Endothelial cell of umbilical vein (primary cell): ENCODE data around the gene OOSP4A. TPM values are rescaled to one million over a fixed set of nuclear protein-coding genes. Genes with fewer than 3 reads are reported as not detected.

Experiments
- BruUV-seq: library from RNA; stranded (reverse); fragments of 400-500 nt; replicated peaks from 2 replicates; lab custom pipeline; 2021; lab: Mats Ljungman, UMichigan
- CTCF ChIA-PET: fragments of 300-600, 350-600 bp; sonication (Branson Sonifier 250); formaldehyde crosslinking; loops from one replicate; lab custom pipeline; 2021; ENCODE audit warnings: antibody characterized with exemption, inconsistent platforms; lab: Charles Lee
- POLR2A ChIA-PET: fragments of 300-600, 350-600 bp; sonication (Branson Sonifier 250); formaldehyde crosslinking; loops from one replicate; lab custom pipeline; 2021; ENCODE audit warnings: antibody characterized with exemption, inconsistent platforms; lab: Charles Lee
- DNase-seq: peaks from one replicate; pipeline ENCODE4 v3.0.0-alpha.2; 2011; ENCODE audit warnings: low read depth, low spot score
- FAIRE-seq: peaks from 2 replicates; lab custom pipeline; 2011; peaks lifted over from hg19 to GRCh38; lab: Jason Lieb, UNC
- H2AFZ ChIP-seq: 2 replicates; pipeline ENCODE4 v1.6.0; 2012; ENCODE audit warnings: low read depth, low read length, control low read depth, inconsistent platforms
- H3K27ac ChIP-seq: 2 replicates; pipeline ENCODE4 v1.5.1; 2011; ENCODE audit warnings: low read depth, mild to moderate bottlenecking, control low read depth, low read length, moderate library complexity; ENCODE audit not compliant: insufficient read depth
- H3K27me3 ChIP-seq, 2 experiments: 2 replicates each; pipeline versions ENCODE4 v1.6.0 to v1.6.1; 2011; ENCODE audit warnings: low read length in 2 of 2, mixed read lengths in 1 of 2; ENCODE audit not compliant: control insufficient read depth in 2 of 2, insufficient read depth in 2 of 2
- H3K36me3 ChIP-seq, 2 experiments: 2 replicates in 1 of 2; 3 replicates in 1 of 2; pipeline ENCODE4 v1.5.1; 2011; ENCODE audit warnings: low read length in 2 of 2, mild to moderate bottlenecking in 1 of 2, moderate library complexity in 1 of 2; ENCODE audit not compliant: control insufficient read depth in 2 of 2, insufficient read depth in 2 of 2; ENCODE audit errors: extremely low read depth in 1 of 2
- H3K4me1 ChIP-seq: 3 replicates; pipeline ENCODE4 v1.5.1; 2011; ENCODE audit warnings: mild to moderate bottlenecking, low read length; ENCODE audit not compliant: control insufficient read depth, insufficient read depth; ENCODE audit errors: extremely low read depth
- H3K4me2 ChIP-seq: 2 replicates; pipeline ENCODE4 v1.6.1; 2011; ENCODE audit warnings: low read length, control low read depth, mixed read lengths; ENCODE audit not compliant: insufficient read depth
- H3K4me3 ChIP-seq, 3 experiments: fragments of 200-600 bp in 1 of 3; sonication (generic), shearing (Covaris generic) in 1 of 3; replicated peaks in 1 of 3; 2 replicates each; pipeline ENCODE4 v1.5.1; 2011 to 2016; ENCODE audit warnings: control low read depth in 3 of 3, low read length in 3 of 3, mild to moderate bottlenecking in 2 of 3, inconsistent platforms in 1 of 3, low read depth in 1 of 3, moderate library complexity in 1 of 3; ENCODE audit not compliant: insufficient read depth in 1 of 3
- H3K79me2 ChIP-seq: 2 replicates; pipeline ENCODE4 v1.6.0; 2012; ENCODE audit warnings: low read length, inconsistent platforms; ENCODE audit not compliant: control insufficient read depth, insufficient read depth
- H3K9ac ChIP-seq: replicated peaks from 2 replicates; pipeline ENCODE3; 2011; ENCODE audit warnings: low read length, control low read depth; ENCODE audit not compliant: insufficient read depth; ENCODE audit errors: extremely low read depth
- H3K9me1 ChIP-seq: replicated peaks from 3 replicates; pipeline ENCODE4 v1.6.0; 2011; ENCODE audit warnings: mild to moderate bottlenecking, low read length; ENCODE audit not compliant: control insufficient read depth, insufficient read depth; ENCODE audit errors: extremely low read depth
- H3K9me3 ChIP-seq: replicated peaks from 2 replicates; pipeline ENCODE4 v1.5.1; 2012; ENCODE audit warnings: low read length, inconsistent platforms; ENCODE audit not compliant: control insufficient read depth, insufficient read depth
- H4K20me1 ChIP-seq: replicated peaks from 2 replicates; pipeline ENCODE3; 2011; ENCODE audit warnings: mild to moderate bottlenecking, low read length; ENCODE audit not compliant: control insufficient read depth, insufficient read depth; ENCODE audit errors: extremely low read depth
- EZH2 ChIP-seq: IDR thresholded peaks from 2 replicates; pipeline ENCODE4 v1.6.1; 2012; ENCODE audit warnings: borderline replicate concordance, low read depth, mild to moderate bottlenecking, moderate library complexity, low read length, inconsistent platforms; ENCODE audit not compliant: severe bottlenecking
- FOS ChIP-seq: IDR thresholded peaks from 2 replicates; pipeline ENCODE4 v1.6.1; 2011; ENCODE audit warnings: mild to moderate bottlenecking, low read length, moderate library complexity, borderline replicate concordance; ENCODE audit not compliant: insufficient read depth
- GATA2 ChIP-seq: IDR thresholded peaks from 2 replicates; pipeline ENCODE4 v1.7.0; 2011; ENCODE audit warnings: low read depth, mild to moderate bottlenecking, moderate library complexity, mixed read lengths, low read length; ENCODE audit not compliant: insufficient read length, insufficient read depth
- JUN ChIP-seq: IDR thresholded peaks from 2 replicates; pipeline ENCODE4 v1.6.1; 2011; ENCODE audit warnings: borderline replicate concordance, low read depth; ENCODE audit not compliant: insufficient read length, insufficient read depth
- MYC ChIP-seq: IDR thresholded peaks from one replicate; pipeline ENCODE4 v1.6.1; 2011; ENCODE audit warnings: mild to moderate bottlenecking, low read depth, low read length
- POLR2A ChIP-seq: IDR thresholded peaks from 2 replicates; pipeline ENCODE4 v1.6.1; 2012; ENCODE audit warnings: low read depth, mild to moderate bottlenecking, control low read depth, low read length
- POLR2AphosphoS5 ChIP-seq: IDR thresholded peaks from 2 replicates; pipeline ENCODE4 v1.6.1; 2012; ENCODE audit warnings: low read depth, mild to moderate bottlenecking, control low read depth, low read length, moderate library complexity; ENCODE audit not compliant: insufficient read depth
- dilution Hi-C: fragments of 300-500 bp; cut with MboI; formaldehyde crosslinking; loops from one replicate; pipeline ENCODE4 v1.15.0; 2019; ENCODE audit warnings: low sequenced_read_pairs; ENCODE audit not compliant: extremely low pct_ligation_motif_present
- intact Hi-C: fragments of 100-400 bp; cut with micrococcal nuclease; formaldehyde crosslinking; loops from one replicate; pipeline ENCODE4 v1.10.0; 2022
- polyA plus RNA-seq, 4 experiments: library from polyadenylated mRNA; depleted of rRNA in 3 of 4; stranded (reverse) in 3 of 4; unstranded in 1 of 4; fragments of >200 nt; gene quantifications; 2 replicates each; pipeline versions ENCODE4 v1.2.1 to v1.2.3, GENCODE V29; 2011 to 2012; ENCODE audit warnings: missing spikeins in 1 of 4
- total RNA-seq: library from RNA; stranded (reverse); gene quantifications from 2 replicates; pipeline ENCODE4 v1.2.3, GENCODE V29; 2021
- TF ChIP-seq, protein P1 (sequence below): IDR thresholded peaks from 2 replicates; pipeline ENCODE4 v1.6.1; 2011; ENCODE audit not compliant: insufficient read depth, insufficient read length
- TF ChIP-seq, protein P2 (sequence below), 2 donors: IDR thresholded peaks; 1 replicate in 1 of 2; 2 replicates in 1 of 2; pipeline ENCODE4 v1.5.1; 2011; ENCODE audit warnings: low read length in 2 of 2, mild to moderate bottlenecking in 2 of 2, moderate library complexity in 2 of 2, control low read depth in 1 of 2, inconsistent platforms in 1 of 2, low read depth in 1 of 2; ENCODE audit not compliant: insufficient read depth in 1 of 2; ENCODE audit errors: extremely low read depth in 1 of 2

The OOSP4A gene
- total and polyA plus RNA-seq, 2 donors (not counting 3 experiments of a cell fraction or from before 2014, with no cell fraction given): not detected

DNA sequence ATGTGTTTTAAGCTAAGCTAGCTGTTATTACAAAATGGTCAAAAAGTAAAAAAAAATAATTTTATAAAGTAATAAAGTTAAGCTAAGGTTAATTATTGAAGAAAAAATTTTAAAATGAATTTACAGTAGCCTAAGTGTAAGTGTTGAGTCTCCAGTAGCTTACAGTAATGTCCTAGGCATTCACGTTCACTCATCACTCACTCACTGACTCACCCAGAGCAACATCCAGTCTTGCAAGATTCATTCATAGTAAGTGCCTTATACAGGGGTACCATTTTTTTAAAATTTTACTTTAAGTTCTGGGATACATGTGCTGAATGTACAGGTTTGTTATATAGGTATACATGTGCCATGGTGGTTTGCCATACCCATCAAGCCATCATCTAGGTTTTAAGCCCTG is 41.5 kb downstream of the OOSP4A start:
- no peaks in the 10 kb centered on the region for H4K20me1 ChIP-seq
- H3K9me3 ChIP-seq: no peaks in the 10 kb centered on the region
- no peaks in the 10 kb centered on the region for H3K9me1 ChIP-seq
- no peaks in the 10 kb centered on the region for H3K79me2 ChIP-seq
- dilution Hi-C loops (no loop called here), intact Hi-C loops (no loop called here)
- H3K4me2 ChIP-seq: no peak overlapping the region
- BruUV-seq: no TSS peak
- H2AFZ ChIP-seq: no peak overlapping the region
- FAIRE-seq (no peak), DNase-seq (no peak)
- CTCF ChIA-PET: no interaction called here
- H3K9ac ChIP-seq: no peak overlapping the region
- no peak overlapping the region for H3K27ac ChIP-seq
- no peaks in the 10 kb centered on the region for H3K4me1 ChIP-seq
- POLR2A ChIA-PET: no interaction called here
- H3K27me3 ChIP-seq: peaks cover 0 to 2% of the 10 kb centered on the region in 2 experiments
- no peak overlapping the region for H3K4me3 ChIP-seq
- no peaks in the 10 kb centered on the region for H3K36me3 ChIP-seq
- TF ChIP-seq, protein P1, sequence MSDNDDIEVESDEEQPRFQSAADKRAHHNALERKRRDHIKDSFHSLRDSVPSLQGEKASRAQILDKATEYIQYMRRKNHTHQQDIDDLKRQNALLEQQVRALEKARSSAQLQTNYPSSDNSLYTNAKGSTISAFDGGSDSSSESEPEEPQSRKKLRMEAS: no peak
- no peak for TF ChIP-seq POLR2AphosphoS5

DNA sequence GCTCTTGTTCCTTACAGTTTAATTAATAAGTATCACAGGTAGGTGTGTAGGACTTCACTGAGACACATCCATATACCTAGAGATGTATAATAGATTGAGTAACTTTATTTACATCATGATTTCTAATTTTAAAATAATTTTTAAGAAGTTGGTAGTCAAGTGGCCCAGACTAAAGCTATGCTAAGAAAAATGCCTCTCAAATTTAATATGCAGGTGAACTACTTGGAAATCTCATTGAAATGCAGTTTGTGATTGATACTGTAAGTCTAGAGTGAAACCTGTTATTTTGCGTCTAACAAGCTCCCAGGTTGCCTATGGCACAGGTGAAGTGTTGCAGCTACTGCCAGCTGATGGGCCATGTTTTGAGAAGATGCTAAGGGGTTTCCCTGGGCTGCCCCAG is 53.0 kb downstream of the OOSP4A start, which contains the start of gene OOSP4B:
OOSP4B (plus strand) TSS at position 301 of the 400 bp plus-strand sequence.
- DNase-seq (no peak), FAIRE-seq (no peak)
- Histone ChIP-seq H3K9ac (no peak within 1 kb of the TSS), H3K4me3 (no peak within 1 kb of the TSS), H3K36me3 (no peaks in the 10 kb centered on the region), H3K4me1 (no peaks in the 10 kb centered on the region), H3K79me2 (no peaks in the 10 kb centered on the region), H3K4me2 (no peak within 1 kb of the TSS), H3K27ac (no peak within 1 kb of the TSS), H2AFZ (no peak within 1 kb of the TSS), H4K20me1 (no peaks in the 10 kb centered on the region), H3K9me1 (no peaks in the 10 kb centered on the region), H3K27me3 (peaks cover 0 to 3% of the 10 kb centered on the region in 2 experiments), H3K9me3 (no peaks in the 10 kb centered on the region)
- BruUV-seq: no TSS peak
- ChIA-PET POLR2A (no interaction called here), CTCF (no interaction called here)
- dilution Hi-C loops (no loop called here), intact Hi-C loops (no loop called here)
- TF ChIP-seq MYC: no peak
- no peak for TF ChIP-seq FOS
- TF ChIP-seq EZH2: no peak
- no peak for TF ChIP-seq POLR2AphosphoS5
- TF ChIP-seq JUN: no peak
- no peak for TF ChIP-seq GATA2
- TF ChIP-seq, protein P2, sequence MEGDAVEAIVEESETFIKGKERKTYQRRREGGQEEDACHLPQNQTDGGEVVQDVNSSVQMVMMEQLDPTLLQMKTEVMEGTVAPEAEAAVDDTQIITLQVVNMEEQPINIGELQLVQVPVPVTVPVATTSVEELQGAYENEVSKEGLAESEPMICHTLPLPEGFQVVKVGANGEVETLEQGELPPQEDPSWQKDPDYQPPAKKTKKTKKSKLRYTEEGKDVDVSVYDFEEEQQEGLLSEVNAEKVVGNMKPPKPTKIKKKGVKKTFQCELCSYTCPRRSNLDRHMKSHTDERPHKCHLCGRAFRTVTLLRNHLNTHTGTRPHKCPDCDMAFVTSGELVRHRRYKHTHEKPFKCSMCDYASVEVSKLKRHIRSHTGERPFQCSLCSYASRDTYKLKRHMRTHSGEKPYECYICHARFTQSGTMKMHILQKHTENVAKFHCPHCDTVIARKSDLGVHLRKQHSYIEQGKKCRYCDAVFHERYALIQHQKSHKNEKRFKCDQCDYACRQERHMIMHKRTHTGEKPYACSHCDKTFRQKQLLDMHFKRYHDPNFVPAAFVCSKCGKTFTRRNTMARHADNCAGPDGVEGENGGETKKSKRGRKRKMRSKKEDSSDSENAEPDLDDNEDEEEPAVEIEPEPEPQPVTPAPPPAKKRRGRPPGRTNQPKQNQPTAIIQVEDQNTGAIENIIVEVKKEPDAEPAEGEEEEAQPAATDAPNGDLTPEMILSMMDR (IDR thresholded peaks at IDR 0.05; ENCODE audit: extremely low read depth in 1 of 2, insufficient read depth in 1 of 2, low read depth in 1 of 2, low read length in 2 of 2): no peak
- no peak for TF ChIP-seq POLR2A
- TF ChIP-seq, protein P1: no peak
